ENCODE results near the gene CBX3. TPM values are rescaled to one million over a fixed set of nuclear protein-coding genes. Genes with fewer than 3 reads are reported as not detected.
"Not testable (repeated sequence)": the region's sequence is repeated elsewhere in the genome, so short reads cannot be mapped to it uniquely, and the experiment has no call there.

Gene CBX3
- total RNA-seq, 1 donor from 2014 or later = 151 TPM

- no peak overlapping the region for H3K4me3 ChIP-seq (ENCODE audit: low read depth, low read length)
- no peak for TF ChIP-seq CTCF (conservative IDR thresholded peaks at IDR 0.05; ENCODE audit: low read depth, low read length)
Observed at GRCh38 chr7:26182706-26183105, 18.8 kb upstream of the CBX3 start.

GRCh38 chr7:26183545-26184280 is 17.8 kb upstream of the CBX3 start:
- no peak for DNase-seq (ENCODE audit: low read depth)
- no peak for TF ChIP-seq CTCF (conservative IDR thresholded peaks at IDR 0.05; ENCODE audit: low read depth, low read length)
- no peak overlapping the region for H3K4me3 ChIP-seq (ENCODE audit: low read depth, low read length)

More at GRCh38 chr7:26182706-26183105, 18.8 kb upstream of the CBX3 start:
- no peak for DNase-seq (ENCODE audit: low read depth)

- DNase-seq (ENCODE audit: low read depth); H3K4me3 ChIP-seq (ENCODE audit: low read depth, low read length): not testable (repeated sequence)
Observed at GRCh38 chr7:26184281-26185101, 17.1 kb upstream of the CBX3 start.

- no peak overlapping the region for H3K4me3 ChIP-seq (ENCODE audit: low read depth, low read length)
- TF ChIP-seq CTCF (conservative IDR thresholded peaks at IDR 0.05; ENCODE audit: low read depth, low read length) = no peak
- DNase-seq (ENCODE audit: low read depth) = no peak
Observed at GRCh38 chr7:26185131-26185843, 16.3 kb upstream of the CBX3 start.

GRCh38 chr7:26185844-26186180 is 15.7 kb upstream of the CBX3 start:
- no peak for TF ChIP-seq CTCF (conservative IDR thresholded peaks at IDR 0.05; ENCODE audit: low read depth, low read length)
- no peak overlapping the region for H3K4me3 ChIP-seq (ENCODE audit: low read depth, low read length)
- DNase-seq (ENCODE audit: low read depth) = no peak

- no peak overlapping the region for H3K4me3 ChIP-seq (ENCODE audit: low read depth, low read length)
- no peak for TF ChIP-seq CTCF (conservative IDR thresholded peaks at IDR 0.05; ENCODE audit: low read depth, low read length)
- no peak for DNase-seq (ENCODE audit: low read depth)
Observed at GRCh38 chr7:26186364-26187311, 14.9 kb upstream of the CBX3 start.
